Tongue (tissue), 2 donors: Measurements from ENCODE around the gene FAR2. TPM values are rescaled to one million over a fixed set of nuclear protein-coding genes. Genes with fewer than 3 reads are reported as not detected.
"Not testable (repeated sequence)": the region's sequence is repeated elsewhere in the genome, so short reads cannot be mapped to it uniquely, and the experiment has no call there.

Source experiments
- DNase-seq: peaks from one replicate; pipeline ENCODE4 v3.0.0-alpha.2; 2015
- total RNA-seq: library from RNA; depleted of rRNA; stranded (reverse); fragments of >200 nt; gene quantifications from one replicate; pipeline ENCODE4 v1.2.3, GENCODE V29; 2014

FAR2 gene
- total RNA-seq, result 15.2 TPM

DNA sequence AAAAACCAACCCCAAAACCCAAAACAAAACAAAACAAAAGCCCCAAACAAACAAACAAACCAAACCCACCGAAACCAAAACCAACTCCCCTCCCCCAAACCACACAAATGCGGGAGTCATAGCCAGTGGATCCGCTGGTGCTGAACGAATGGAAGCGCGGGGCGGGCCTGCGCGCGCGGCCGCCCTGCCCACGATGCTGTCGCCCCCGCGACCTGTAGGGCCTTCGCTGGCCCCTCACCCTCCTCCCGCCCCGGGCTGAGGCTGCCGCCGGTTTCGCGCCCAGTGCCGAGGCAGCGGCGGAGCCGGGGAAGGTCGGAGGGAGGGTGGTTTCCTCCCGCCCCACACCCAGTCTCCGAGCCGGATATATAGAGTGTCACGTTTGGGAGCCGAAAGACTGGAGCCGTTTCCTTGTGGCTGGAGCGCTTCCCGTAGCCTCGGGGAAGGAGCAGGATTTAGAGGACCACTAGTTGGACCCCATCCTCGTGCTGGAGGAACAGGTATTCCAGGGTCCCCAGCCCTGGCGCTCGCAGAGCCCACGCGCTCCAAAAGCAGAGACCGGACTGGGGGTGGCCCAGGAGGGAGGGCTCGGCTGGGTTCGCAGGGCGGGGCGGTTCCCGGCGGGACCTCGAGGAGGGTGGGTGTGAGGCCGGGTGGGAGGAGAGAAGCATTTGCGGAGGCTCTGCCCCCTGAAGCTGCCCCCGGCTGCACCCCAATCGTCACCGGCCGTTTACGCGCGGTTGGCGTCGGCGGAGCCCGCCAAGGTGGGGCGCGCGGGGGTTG, at the start of gene FAR2:
Gene FAR2 (plus strand): TSS at position 368 of the 780 bp plus-strand sequence. CDS start 121,172 bp downstream, outside the sequence.
- DNase-seq, result peak; percentile 64

DNA sequence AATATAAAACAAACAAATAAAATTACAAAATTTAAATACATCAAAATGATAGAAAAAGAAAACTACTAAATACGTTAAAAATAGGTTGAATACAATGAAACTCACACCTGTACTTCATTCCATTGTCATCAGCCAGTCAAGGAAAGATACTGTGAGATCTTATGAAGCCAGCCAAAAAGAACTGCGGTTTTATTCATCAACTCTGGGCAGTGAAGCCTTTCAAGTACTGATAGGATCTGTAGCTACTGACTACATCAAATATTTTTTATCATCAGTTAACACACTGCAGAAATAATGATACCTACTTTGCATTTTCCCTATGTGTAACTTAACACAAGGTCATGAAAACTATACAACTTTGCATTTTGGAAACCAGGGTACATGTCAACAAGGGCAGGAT, 46.3 kb upstream of the FAR2 start:
- no peak for DNase-seq

DNA sequence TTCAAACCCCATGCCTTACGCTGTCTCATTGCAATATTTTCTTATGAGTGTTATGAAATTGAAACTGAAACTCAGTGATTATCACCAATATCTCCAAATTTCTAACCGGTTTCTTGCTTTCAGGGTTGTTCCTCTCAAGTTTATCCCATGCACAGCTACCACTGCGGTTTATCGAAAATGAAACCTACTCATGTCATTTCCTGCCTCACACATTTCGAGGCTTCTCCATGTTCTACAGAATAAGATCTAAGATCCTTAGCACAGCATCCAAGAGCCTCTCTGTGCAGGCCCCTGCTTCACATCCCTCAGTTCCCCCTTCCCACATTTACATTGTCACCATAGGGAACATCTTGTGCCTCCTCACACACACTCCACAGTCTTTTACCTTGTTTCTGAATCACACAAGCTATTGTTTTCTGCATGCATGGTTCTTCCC, 45.5 kb upstream of the FAR2 start:
- no peak for DNase-seq

DNA sequence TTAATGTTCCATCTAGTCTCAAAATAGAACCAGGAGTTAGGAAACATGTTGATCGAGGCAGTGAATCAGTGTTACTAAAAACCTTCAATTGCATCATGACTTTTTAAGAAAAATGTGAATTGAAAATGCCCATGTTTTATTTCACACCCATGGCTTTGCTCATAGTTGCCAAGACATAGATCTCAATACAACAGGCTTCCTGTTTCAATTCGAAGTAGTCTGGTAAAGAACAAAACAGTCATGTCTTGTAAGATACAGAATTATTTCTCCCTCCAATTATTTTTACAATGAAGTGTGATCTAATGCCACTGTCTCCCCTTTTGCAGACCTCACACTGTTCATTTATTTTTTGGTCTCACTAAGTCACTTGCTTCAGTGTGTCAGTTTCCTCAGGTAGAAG, 44.6 kb upstream of the FAR2 start:
- no peak for DNase-seq

DNA sequence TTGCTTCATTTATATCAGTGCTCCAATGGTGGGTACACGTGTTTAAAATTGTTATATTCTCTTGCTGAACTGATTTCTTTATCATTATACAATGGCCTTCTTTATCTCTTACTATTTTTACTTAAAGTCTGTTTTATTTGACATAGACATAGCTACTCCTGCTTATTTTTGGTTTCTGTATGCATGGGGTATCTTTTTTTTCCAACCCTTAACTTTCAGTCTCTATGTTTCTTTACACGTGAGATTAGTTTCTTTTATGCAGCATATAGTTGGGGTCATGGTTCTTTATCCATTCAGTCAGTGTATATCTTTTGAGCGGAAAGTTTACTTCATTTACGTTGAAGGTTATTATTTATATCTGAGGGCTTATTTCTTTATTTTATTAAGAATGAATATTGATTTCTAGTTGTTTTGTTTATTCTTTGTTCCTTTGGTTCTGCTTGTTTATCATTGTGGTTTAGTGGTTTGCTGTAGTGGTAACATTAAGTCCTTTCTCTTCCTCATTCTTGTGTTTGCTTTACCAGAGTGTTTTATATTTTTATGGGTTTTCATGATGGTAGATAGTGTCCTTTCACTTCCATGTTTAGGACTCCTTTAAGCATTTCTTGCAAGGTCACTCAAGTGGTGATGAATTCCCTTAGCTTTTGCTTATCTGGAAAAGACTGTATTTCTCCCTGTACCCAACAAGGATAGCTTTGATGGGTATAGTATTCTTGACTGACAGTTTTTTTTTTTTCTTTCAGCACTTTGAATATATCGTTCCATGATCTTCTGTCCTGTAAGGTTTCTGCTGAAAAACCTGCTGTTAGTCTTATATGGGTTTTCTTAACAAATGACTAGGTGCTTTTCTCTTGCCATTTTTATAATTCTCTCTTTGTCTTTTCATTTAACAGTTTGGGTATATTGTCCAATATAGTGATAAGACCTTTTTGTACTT, 38.3 kb upstream of the FAR2 start:
- no peak for DNase-seq

DNA sequence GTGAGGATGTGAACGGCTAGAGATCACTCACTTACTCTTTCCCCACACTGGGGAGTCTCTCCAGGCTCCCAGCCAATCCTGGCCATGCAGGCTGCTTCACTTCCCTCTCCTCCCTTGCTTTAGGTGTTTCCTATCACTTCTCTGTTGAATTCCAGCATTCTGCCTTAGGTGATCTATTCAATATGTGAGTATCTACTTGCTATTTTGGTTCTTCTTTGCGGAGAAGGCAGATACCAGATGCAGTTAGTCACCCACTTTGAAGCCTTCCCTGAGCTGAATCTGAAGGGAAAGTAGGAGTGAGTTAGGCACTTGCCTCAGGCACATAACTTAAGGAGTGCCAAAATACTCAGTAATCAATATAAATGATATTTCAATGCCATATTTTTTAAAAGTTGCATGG, 36.0 kb upstream of the FAR2 start:
- DNase-seq, result no peak

DNA sequence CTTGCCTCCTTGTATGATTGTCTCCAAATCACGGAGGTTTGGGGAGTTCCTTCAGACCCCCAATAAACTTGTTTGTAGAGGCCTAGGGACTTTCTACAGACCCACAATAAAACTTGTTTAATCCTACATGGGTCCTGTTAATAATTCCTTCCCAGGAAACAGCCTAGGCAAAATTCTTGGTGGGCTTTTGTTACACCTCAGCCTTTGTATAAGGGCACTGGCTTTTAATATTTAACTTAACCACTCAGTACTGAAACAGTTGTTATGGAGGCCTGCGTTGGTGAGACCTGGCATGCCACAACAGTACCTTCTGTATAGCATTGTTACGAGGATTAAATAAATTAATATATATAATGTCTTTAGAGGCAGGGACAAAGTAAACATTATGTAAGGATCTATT, 32.7 kb upstream of the FAR2 start:
- no peak for DNase-seq

DNA sequence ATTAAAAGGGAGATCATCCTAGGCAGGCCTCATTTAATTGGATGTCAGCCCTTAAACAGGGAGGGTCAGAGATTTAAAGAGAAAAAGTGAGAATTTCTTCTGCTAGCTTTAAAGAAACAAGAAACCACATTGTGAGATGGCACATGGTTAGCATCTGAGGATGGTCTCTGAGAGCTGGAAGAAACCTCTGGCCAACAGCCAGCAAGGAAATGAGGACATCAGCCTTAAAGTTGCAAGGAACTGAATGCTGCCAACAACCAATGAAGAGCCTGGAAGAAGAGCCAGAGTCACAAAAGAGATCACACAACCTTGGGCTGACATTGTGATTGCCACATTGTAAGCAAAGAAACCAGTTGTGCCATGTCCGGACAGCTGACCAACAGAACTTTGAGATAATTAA, 17.5 kb upstream of the FAR2 start:
- peak; percentile 5 for DNase-seq

DNA sequence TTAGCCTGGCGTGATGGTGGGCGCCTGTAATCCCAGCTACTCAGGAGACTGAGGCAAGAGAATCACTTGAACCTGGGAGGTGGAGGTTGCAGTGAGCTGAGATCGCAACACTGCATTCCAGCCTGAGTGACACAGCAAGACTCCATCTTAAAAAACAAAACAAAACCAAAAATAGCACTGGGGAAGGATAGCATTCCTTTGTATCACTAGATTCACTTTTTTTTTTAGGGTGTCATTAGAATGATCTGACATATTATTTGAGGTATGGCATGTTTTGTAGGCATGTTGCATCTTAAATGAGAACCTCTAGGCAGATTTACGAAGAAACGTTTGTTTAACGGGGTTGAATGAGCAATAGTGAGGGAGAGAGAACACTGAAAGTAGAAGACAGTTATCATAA, 16.8 kb upstream of the FAR2 start:
- DNase-seq, result no peak

DNA sequence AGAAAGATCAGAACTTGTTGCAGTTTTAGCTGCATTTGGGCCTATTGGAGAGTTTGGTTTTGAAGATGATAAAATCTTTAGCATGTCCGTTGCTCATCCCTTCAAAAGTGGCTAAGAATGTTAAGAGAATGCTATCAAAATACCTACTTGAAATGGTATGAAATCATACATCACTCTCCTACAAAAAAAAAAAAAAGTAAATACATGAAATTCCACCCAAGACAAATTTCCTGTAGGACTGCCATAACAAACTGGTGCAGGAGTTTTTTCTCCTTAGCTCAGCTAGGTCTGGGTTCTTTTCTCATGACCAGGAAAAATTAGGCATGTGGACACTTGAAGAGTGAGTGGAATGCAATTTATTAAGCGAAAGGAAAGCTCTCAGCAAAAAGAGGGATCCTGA, 15.9 kb upstream of the FAR2 start:
- DNase-seq, result no peak

DNA sequence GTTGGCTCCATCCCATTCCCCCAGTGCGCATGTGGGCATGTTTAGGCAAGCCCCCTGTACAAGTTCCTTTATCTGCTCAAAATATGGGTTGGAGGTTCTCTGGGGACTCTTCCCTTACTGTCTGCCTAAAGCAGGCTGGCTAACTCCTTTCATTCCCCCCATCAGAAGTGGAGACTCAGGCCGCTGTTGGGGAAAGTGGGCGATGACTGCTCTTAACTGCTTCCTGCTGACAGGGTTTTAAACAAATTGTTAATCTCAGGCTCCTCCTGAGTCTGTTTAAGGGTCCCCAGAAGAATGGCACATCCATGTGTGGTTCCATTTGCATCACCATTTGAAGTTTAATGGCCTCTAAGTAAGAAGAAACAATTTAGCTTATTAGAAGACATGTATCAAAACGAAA, 15.4 kb upstream of the FAR2 start:
- DNase-seq, result no peak

DNA sequence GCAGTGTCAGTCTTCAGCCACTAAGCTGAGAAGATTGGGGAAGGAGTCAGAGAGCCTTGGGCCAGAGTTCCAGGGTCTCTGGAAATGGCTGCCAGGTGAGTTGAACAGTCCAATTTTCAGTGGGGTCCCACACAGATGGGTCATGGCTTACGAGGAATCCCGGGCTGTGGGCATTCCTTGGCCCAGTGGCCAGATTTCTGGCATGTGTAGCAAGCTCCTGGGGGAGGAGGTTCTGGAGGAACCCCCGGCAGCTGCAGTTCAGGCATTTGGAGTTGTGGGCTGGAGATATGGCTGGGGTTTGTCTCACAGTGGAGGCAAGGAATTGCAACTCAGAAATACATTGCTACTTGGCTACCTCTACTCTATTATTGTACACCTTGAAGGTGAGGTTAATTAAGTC, 10.8 kb upstream of the FAR2 start:
- not testable (repeated sequence) for DNase-seq

DNA sequence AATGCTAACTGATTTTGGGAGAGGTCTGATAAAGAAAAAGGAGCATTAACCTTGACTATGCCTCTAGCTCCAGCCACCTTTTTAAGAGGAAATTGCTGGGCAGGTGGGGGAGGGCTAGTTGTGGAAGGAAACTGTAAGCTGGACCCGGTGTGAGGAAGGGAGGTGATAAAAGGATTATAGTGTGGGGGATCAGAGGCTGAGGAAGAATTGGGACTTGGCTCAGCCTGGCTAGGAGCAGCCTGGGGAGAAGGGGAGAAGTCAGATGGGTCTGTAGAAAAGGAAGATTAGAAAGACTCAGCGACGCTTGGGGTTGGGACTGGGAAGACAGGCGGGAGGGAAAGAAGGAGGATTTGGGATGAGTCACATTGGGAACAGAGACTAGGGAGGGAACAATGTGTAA, 10.2 kb upstream of the FAR2 start:
- not testable (repeated sequence) for DNase-seq

DNA sequence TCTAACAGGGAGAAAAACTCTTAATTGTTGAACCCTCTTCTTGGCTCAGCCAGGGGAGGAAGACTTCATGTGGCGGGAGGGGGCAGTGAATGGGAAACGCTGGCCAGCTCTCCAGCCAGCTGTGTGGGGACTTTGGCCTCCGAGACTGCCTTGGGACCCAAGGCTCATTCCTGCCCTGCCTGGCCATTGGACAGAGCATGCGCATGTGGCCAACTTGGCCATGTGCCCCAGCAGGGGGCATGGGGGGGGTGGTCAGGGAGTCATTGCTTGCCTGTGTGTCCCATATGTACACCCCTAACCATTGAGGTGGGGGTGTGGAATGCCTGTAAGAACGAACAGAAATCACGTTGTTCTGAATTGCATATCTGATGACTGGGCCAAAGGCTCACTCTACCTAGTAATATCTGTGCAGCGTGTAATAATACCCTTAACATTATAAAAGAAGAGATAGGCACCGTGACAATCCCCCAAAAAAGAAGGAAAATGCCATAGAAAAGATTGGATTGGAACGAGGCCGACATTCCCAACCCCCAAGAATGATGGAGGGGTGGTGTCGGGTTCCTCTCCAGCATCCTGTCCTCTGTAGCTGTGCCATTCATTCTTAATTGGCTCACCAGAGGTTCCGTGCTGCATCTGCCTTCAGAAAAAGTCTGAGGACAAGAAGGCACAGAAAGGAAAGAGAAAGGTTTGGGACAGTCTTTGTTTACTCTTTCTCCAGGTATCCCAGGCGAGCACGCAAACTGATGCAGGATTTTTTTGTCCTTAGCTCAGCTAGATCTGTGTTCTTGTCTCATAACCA, 3.5 kb upstream of the FAR2 start:
- DNase-seq, result no peak

DNA sequence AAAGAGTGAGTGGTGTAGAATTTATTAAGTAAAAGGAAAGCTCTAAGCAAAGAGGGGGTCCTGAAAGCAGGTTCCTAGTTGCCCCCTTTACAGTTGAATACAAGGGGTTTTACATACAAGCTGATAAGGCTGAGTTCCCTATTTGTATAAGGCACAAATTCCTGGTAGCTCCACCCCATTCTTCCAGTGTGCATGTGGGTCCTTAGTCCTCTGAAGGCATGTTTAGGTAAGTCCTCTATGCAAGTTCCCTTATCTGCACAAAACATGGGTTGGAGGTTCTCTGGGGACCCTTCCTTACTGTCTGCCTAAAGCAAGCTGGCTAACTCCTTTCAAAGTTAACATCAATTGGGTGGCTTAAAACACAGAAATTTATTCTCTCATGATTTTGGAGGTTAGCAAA, 2.9 kb upstream of the FAR2 start:
- no peak for DNase-seq

DNA sequence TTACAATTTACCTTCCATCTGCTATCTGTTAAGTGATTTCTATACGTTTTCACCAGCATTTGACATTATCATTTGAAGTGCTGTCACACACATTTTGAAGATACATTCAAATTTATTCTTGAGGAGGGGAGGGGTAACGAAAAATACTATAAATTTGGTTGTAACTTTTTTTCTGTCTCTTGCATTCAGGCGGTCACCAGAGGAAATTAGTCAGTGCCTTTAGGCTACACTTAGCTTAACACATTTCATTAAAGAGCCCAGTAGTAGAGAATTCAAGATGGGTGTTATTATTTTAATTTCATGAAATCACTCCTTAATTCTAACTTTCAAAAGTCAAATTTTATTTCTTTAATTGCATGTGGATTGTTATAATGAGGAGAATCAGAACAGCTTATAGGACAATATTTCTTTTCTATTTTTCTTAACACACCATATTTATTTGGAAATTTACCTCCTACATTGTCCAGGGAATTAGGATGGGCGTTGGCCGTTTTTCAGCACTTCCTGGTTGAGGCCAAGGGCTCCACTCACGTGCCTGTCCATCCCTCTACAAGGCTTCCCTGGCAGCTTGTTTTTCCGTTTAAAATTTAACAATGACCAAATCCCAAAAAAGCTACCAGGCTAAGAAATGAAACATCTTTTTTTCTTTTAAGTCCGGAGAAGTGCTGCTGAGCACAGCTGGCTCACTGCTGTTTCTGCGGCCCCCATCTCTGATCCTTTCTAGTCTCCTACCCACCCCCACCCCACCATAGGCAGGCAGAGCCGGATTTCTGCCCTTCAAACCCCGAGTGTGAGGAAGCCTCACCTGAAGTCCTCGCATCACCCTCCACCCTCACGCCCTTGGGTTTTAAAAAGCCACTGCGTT, 1.1 kb upstream of the FAR2 start:
- DNase-seq, result peak; percentile 31

DNA sequence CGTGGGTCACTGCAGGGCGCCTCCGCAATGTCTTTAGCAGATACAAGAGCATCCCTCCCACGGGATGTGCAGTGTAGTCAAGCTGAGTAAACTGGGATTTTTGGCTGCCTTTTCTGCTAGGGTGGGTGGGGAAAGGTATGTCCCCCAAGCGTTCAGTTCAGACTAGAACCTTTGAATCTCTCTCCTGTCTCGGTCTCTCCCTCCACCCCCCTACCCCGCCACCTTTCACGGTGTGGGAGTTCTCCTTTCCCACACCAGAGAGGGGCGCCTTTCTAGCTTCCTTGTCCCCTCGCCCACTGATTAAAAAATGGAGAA, 525 bp upstream of the FAR2 start:
- DNase-seq, result peak; percentile 46

DNA sequence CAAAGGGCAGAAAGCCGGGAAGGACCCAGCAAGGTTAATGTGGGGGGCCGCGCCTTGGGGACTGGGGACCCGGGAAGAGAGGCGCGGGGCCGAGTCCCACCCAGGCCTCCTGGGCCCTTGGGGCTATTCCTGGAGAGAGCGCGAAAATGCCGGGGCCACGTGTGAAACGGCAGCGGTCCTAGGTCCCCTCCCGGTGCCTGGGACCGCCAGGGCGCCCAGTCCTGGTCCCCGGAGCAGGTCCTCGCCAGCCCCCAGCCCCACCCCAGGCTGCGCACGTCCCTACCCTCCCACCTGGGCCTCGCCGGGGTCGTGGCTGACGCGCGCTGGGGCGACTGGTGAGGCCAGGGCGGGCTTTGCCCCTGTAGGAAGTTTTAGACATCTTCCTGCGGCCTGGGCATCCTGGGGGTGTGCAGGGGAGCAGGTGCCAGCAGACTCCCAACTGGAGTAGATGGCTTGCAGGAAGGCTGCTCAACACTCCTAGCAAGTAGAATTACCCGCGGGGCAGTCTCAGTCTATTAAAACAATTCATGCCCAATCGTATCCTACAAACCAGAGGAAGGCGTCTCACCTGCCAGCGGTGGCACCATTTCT, 708 bp downstream of the FAR2 start:
- no peak for DNase-seq

DNA sequence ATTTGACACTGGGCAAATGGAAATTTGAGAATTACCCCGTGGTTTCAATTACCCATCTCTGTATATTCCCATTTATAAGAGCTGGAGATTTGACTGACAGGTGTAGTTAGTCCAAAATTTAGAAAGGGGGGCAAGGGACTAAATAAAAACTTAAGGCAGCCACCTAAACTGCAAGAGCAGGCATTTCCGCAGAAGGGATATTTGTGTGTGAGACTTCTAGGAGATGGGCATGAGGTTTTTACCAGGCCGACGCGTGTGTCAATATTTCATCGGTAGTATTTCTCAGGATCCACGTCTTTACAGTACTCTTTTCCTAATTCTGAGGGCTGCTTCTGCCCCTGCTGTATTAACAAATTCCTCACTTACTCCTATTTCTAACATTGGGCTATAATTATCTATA, 1.4 kb downstream of the FAR2 start:
- no peak for DNase-seq

DNA sequence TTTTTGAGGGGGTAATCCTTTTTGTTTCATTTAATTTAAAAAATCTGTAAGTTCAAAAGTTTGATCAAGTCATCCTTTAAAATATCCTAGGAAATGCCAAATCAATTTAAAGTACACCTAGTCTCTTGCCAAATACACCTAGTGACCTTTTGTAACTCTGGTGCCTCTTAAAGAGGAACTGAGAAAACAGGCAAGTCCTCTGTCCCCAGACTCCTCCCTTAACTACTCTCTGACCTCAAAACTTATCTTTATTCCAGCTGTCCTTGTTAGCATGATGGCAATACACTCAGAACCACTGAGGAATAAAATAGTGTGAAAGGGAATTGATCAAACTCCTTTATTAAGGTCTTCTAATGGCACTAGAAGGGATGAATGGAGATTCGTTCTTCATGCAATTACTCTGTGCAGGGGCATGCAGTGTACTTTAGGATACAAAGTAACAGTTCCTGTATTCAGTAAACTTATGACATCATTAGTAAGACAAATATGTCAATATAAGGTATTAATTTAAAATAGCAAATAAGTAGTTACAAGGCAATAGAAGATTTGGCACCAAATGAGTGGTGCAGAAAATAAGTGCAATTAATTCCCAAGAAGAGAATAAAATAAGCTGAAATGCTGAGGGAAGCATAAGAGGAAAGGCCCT, 3.3 kb downstream of the FAR2 start:
- DNase-seq, result no peak
